Stimulated activated CD8-positive, alpha-beta memory T cell treated with anti-CD3 and anti-CD28 coated beads, Interleukin-4, amount 100 ng/mL, for 24 hours (primary cell): ENCODE results near the gene SLC25A26.
"Not testable (repeated sequence)": the region's sequence is repeated elsewhere in the genome, so short reads cannot be mapped to it uniquely, and the experiment has no call there.

ENCODE experiments used
- DNase-seq: peaks from one replicate; pipeline ENCODE4 v3.0.0-alpha.2; 2020; ENCODE audit warnings: low read depth

Gene SLC25A26, protein sequence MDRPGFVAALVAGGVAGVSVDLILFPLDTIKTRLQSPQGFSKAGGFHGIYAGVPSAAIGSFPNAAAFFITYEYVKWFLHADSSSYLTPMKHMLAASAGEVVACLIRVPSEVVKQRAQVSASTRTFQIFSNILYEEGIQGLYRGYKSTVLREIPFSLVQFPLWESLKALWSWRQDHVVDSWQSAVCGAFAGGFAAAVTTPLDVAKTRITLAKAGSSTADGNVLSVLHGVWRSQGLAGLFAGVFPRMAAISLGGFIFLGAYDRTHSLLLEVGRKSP

GRCh38 chr3:66220602-66221377, at the start of gene SLC25A26:
Gene SLC25A26, plus strand, starts transcription at chr3:66221001. Its CDS starts 94 bp downstream, at chr3:66221095.
- DNase-seq = peak; percentile 91

DNA sequence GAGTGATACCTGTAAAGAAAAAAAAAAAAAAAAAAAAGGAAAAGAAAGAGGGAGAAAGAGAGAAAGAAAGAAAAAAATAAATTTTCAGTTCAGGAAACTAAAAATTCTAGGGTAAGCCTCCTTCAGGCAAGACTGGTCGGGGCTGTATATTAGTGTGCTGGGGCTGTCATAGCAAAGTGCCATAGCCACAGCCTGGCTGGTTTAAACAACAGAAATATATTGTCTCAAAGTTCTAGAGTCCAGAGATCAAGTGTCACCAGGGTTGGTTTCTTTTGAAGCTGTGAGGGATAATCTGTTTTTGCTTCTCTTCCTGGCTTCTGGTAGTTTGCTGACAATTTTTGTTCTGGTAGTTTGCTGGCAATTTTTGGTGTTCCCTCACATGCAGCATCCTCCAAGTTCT, 48.4 kb upstream of the SLC25A26 start:
- DNase-seq = no peak

DNA sequence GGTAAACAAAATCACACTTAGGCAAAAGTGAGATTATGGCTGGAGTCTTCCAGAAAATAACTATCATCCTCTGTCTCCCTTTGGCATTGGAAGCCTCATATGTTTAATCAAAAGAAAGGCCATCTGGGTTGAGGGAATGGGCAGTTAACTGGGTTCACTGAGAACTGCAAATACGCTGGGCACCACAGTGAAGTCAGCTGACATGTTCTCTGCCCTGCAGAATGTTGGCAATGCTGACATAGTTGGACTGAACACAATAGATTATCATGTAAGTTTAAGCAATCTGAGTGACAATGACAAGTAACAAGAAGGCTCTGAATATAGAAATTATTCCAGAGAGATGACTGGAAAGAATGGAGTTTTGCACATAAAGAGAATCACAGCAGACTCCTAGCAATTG, 43.8 kb upstream of the SLC25A26 start:
- no peak for DNase-seq

GRCh38 chr3:66178206-66178605, 42.6 kb upstream of the SLC25A26 start:
- no peak for DNase-seq

GRCh38 chr3:66179793-66180192, 41.0 kb upstream of the SLC25A26 start:
- DNase-seq = no peak

GRCh38 chr3:66181764-66182163, 39.0 kb upstream of the SLC25A26 start:
- DNase-seq = no peak

GRCh38 chr3:66182246-66182645, 38.6 kb upstream of the SLC25A26 start:
- DNase-seq = no peak

- no peak for DNase-seq
These were observed 34.3 kb upstream of the SLC25A26 start for GRCh38 chr3:66186545-66186944.

GRCh38 chr3:66195347-66195783, 25.4 kb upstream of the SLC25A26 start:
- peak; percentile 9 for DNase-seq

DNA sequence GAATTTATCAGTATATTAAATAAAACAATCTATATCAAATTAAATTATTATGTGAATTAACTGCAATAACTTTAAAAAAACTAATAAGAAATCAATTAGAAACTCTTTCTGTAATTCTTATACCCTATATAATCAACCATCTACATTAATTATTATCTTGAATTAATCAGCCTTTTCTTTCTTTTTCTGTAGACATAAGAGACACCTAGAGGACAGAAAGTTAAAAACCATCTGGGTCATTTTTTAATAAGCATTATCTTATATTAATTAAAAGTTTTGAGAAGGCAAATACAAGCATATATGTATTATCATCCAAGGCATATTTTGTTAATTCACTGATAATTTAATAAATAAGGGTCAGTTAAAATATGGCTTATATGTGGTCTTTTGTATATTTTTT, 24.2 kb upstream of the SLC25A26 start:
- DNase-seq = no peak

- DNase-seq = no peak
These were observed 22.2 kb upstream of the SLC25A26 start for GRCh38 chr3:66198437-66199088.

GRCh38 chr3:66199089-66199473, 21.7 kb upstream of the SLC25A26 start:
- no peak for DNase-seq

DNA sequence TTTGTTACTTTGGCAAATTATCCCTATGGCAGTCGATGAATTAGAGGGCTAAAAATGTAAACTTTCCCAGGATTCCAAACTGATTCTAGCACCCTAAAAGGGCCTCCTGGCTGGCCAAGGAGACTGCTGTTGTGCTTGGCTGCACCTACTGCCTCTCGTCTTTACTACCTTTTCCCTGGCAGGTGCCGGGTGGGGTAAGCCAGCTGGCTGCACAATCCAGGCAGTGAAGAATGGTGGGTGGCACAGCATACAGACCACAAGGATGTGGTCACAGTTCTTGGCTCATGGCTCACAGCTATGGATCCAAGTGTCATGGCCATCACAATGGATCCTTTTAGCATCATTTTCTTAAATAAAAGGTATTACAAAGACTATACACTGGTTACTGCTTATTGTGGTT, 20.7 kb upstream of the SLC25A26 start:
- no peak for DNase-seq

DNA sequence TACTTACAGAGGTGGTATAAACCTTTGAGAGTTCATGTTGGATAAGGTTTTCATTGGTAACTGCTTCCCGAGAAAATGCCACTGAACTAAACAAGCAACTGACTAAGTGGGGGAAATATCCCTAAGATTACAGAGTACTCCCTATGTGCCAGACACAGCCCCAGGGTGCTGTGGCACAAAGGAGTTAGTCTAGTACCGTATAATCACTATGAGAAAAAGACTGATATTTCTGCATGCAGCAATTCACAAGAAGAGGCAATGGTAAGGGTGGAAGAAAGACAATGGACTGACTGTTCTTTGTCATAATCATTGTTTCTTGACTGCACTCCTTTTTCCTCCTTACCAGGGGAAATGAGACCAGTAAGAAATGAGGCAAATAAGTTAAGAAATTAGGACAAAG, 20.0 kb upstream of the SLC25A26 start:
- no peak for DNase-seq

DNA sequence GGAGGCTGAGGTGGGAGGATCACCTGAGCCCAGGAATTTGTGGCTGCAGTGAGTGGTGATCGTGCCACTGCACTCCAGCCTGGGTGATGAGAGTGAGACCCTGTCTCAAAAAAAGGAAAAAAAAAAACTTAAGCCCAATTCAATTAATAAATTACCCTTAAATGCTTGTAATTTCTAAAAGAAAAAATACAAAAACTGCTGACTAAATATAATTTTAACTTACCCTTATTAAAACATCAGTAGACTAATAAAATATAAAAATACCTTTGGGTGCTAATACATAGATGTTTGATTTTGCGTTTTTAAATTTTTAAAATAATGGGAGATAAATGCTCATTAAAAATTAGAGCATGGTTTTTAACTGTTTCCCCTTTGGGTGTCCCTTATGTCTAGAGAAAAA, 17.5 kb upstream of the SLC25A26 start:
- no peak for DNase-seq

DNA sequence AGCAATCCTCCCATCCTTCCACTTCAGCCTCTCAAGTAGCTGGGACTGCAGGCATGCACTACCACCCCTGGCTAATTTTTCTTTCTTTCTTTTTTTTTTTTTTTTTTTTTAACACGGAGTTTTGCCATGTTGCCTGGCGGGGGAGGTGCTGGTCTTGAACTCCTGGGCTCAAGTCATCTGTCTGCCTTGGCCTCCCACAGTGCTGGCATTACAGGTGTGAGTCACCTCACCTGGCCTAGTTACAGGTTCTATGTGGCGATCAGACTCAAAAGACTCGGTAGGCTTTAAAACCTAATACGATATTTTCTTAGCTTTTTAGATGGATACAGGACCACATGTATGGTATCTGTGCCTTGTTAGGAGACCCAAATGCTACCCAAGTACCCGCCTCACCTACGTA, 14.0 kb upstream of the SLC25A26 start:
- DNase-seq = no peak

GRCh38 chr3:66208189-66208588, 12.6 kb upstream of the SLC25A26 start:
- no peak for DNase-seq

DNA sequence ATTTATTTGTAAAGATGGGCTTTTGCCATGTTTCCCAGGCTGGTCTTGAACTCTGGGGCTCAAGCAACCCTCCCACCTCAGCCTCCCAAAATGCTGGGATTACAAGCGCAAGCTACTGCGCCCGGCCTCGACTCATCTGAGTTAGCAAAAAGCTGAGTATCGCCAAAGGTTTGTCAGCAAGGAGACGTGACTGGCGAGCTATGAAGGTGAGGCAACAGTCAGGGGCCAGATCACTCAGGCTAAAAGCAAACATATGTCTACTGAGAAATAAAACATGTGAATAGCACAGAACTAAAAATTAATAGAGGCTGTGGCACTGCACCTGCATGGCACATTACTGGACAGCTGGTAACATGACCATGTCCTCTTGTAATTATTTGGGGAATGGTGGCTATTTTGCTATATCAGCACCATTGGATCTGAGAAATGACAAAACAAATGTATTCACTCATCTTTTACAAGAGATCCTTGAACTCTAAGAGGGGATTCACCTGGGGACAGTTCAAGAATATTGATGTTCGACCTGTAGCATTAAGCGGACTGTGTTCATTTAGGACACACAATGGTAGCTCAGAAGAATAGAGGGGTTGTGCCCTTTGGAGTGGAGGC, 10.0 kb upstream of the SLC25A26 start:
- no peak for DNase-seq

DNA sequence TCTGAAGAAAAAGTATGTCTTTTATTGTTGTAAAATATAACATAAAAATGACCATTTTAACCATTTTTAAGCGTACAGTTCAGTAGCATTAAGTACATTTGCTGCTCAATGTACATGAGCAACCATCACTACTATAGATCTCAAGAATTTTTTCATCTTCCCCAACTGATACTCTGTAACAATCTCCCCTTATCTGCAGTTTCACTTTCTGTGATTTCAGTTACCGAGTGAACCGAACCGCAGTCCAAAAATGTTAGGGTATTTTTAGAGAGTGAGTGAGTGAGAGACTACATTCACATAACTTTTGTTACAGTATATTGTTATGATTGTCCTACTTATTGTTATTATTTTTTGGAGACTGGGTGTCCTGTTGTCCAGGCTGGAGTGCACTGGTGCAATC, 9.0 kb upstream of the SLC25A26 start:
- DNase-seq = no peak

GRCh38 chr3:66215106-66215505, 5.7 kb upstream of the SLC25A26 start:
- no peak for DNase-seq

DNA sequence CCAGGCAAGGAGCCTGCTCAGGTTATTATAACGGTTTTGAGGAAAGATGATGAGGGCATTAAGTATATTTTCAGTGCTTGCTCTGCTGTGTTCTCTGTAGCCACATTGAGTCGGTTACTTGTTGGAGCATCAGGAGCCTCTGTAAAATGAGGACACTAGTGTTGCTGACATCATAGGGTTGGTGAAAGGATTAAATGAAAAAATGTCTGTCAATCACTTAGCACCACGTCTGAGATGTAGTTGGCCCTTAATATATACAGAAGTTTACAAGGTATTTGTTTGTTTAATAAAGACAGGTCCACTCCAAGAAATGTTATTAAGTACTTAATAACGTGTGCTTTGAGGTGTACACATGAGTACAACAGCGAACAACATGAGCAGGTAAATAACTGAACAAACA, 735 bp upstream of the SLC25A26 start:
- DNase-seq = no peak

DNA sequence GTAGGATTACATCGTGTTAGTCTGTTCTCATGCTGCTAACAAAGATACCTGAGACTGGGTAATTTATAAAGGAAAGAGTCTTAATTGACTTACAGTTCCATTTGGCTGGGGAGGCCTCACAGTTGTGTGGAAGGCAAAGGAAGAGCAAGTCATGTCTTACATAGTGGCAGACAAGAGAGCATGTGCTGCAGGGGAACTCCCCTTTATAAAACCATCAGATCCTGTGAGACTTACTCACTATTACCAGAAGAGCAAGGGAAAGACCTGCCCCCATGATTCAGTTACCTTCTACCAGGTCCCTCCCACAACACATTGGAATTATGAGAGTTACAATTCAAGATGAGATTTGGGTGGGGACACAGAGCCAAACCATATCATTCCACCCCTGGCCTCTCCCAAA, 3.4 kb downstream of the SLC25A26 start:
- no peak for DNase-seq

DNA sequence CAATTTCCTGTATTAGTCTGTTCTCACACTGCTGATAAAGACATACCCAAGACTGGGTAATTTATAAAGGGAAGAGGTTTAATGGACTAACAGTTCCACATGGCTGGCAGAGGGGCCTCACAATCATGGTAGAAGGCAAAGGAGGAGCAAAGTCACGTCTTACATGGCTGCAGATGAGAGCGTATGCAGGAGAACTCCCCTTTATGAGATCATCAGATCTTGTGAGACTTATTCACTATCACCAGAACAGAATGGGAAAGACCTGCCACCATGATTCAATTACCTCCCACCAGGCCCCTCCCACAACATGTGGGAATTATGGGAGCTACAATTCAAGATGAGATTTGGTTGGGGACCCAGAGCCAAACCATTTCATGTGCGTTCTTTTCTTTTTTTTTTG, 5.3 kb downstream of the SLC25A26 start:
- not testable (repeated sequence) for DNase-seq
